Panc1 (cell line): ENCODE results near the gene COPZ2. TPM values are rescaled to one million over a fixed set of nuclear protein-coding genes. Genes with fewer than 3 reads are reported as not detected.
A peak's percentile ranks its signal among the peaks of the same experiment; 100 is the strongest.

Source experiments
- ATAC-seq: fragments of 200-7000 bp; cut with Tn5 transposase; 2 replicates; pipeline ENCODE4 v1.9.1; 2020; ENCODE audit warnings: mild to moderate bottlenecking, moderate library complexity
- BruUV-seq: library from RNA; stranded (reverse); fragments of 400-500 nt; replicated peaks from 2 replicates; lab custom pipeline; 2021; lab: Mats Ljungman, UMichigan
- CTCF ChIA-PET: fragments of 300-600 bp; sonication (Branson Sonifier 250); formaldehyde crosslinking; loops from one replicate; lab custom pipeline; 2022; ENCODE audit warnings: antibody characterized with exemption; lab: Charles Lee
- POLR2A ChIA-PET: fragments of 300-600 bp; sonication (Branson Sonifier 250); formaldehyde crosslinking; loops from one replicate; lab custom pipeline; 2022; ENCODE audit warnings: antibody characterized with exemption; lab: Charles Lee
- DNase-seq: peaks from one replicate; pipeline ENCODE4 v3.0.0-alpha.2; 2010; ENCODE audit warnings: low read depth, low spot score
- H3K27ac ChIP-seq: 2 replicates; pipeline ENCODE4 v1.5.1; 2011; ENCODE audit warnings: mild to moderate bottlenecking, low read length, inconsistent platforms
- H3K27me3 ChIP-seq: fragments of 200-500 bp; sonication (Bioruptor generic); 2 replicates; pipeline ENCODE4 v1.6.0; 2014; ENCODE audit warnings: low read length, inconsistent platforms; ENCODE audit not compliant: control insufficient read depth, insufficient read depth
- H3K36me3 ChIP-seq: fragments of 200-500 bp; sonication (Bioruptor generic); 2 replicates; pipeline ENCODE4 v1.5.1; 2014; ENCODE audit warnings: inconsistent platforms, mild to moderate bottlenecking, low read length, moderate library complexity; ENCODE audit not compliant: control insufficient read depth, insufficient read depth
- H3K4me1 ChIP-seq: 2 replicates; pipeline ENCODE4 v1.5.1; 2011; ENCODE audit warnings: inconsistent platforms, mild to moderate bottlenecking, low read length, moderate library complexity; ENCODE audit not compliant: control insufficient read depth, insufficient read depth
- H3K4me3 ChIP-seq, 2 experiments: 2 replicates each; pipeline ENCODE4 v1.5.1; 2011 to 2012; ENCODE audit warnings: low read depth in 2 of 2, low read length in 2 of 2, mild to moderate bottlenecking in 2 of 2, inconsistent platforms in 1 of 2, moderate library complexity in 1 of 2
- H3K9me3 ChIP-seq: fragments of 200-500 bp; sonication (Bioruptor generic); 2 replicates; pipeline ENCODE4 v1.5.1; 2014; ENCODE audit warnings: low read depth, mild to moderate bottlenecking, inconsistent platforms, low read length, moderate library complexity; ENCODE audit not compliant: control insufficient read depth, insufficient read depth
- CTCF ChIP-seq: fragments of 450-650 bp; IDR thresholded peaks from 2 replicates; pipeline ENCODE4 v1.5.1; 2017; ENCODE audit warnings: mild to moderate bottlenecking
- POLR2AphosphoS5 ChIP-seq: IDR thresholded peaks from 2 replicates; pipeline ENCODE4 v1.6.1; 2012; ENCODE audit warnings: mild to moderate bottlenecking, low read depth, low read length, moderate library complexity
- REST ChIP-seq, 2 experiments: IDR thresholded peaks; 2 replicates each; pipeline ENCODE4 v1.6.1; 2011 to 2012; ENCODE audit warnings: low read depth in 2 of 2, control low read depth in 1 of 2, low read length in 1 of 2, mild to moderate bottlenecking in 1 of 2, moderate library complexity in 1 of 2; ENCODE audit not compliant: insufficient read depth in 1 of 2
- SIN3A ChIP-seq: IDR thresholded peaks from 2 replicates; pipeline ENCODE4 v1.6.1; 2012; ENCODE audit warnings: low read depth, mild to moderate bottlenecking, low read length, moderate library complexity, borderline replicate concordance; ENCODE audit not compliant: insufficient read depth
- TCF7L2 ChIP-seq: IDR thresholded peaks from 2 replicates; pipeline ENCODE4 v1.6.1; 2011; ENCODE audit warnings: mild to moderate bottlenecking, low read depth, low read length, inconsistent platforms
- in situ Hi-C: cut with HindIII; loops from 2 replicates; pipeline ENCODE4 v1.10.0; 2016; ENCODE audit warnings: low sequenced_read_pairs, low pct_unique_long_range_greater_than_20kb
- intact Hi-C: fragments of 100-400 bp; cut with micrococcal nuclease; formaldehyde crosslinking; loops from one replicate; pipeline ENCODE4 v1.10.0; 2022; ENCODE audit not compliant: unreplicated experiment
- total RNA-seq: library from RNA; stranded (reverse); gene quantifications from one replicate; pipeline ENCODE4 v1.2.1, GENCODE V29; 2021; ENCODE audit not compliant: unreplicated experiment

Gene COPZ2
- total RNA-seq, 1 experiment from 2014 or later = 5.4 TPM

DNA sequence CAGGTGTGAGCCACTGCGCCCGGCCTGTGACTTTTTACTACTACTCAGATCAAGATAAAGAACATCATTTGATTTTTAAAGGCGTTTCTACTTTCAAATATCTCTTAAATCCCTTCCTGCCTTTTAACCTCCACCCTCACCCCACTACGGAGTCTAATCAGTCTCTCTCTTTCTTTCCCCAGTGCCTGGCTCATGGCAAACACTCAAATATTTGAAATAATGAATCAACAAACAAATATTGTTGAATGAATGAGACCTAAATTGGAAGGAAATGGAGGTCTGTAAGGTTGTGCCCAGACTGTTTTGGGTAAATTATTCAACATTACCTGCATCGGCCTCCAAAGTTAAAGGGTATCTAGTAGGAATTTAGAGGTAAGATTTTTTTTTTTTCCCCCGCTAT is 14.7 kb downstream of the COPZ2 start:
- POLR2A ChIA-PET = interaction anchor here (0.8 kb wide), 1 partner anchor 128 kb away, joined by 10 read pairs; no protein-coding TSS in a partner anchor

GRCh38 chr17:48021934-48022333 is 15.7 kb downstream of the COPZ2 start:
- in situ Hi-C loops (no loop called here), intact Hi-C loops (loop anchor here (10.0 kb wide), 1 partner anchor 593 kb away; the partner anchor contains the start of genes HOXB7 and HOXB8)

More for the DNA sequence above, 14.7 kb downstream of the COPZ2 start:
- no peak for TF ChIP-seq POLR2AphosphoS5
- TF ChIP-seq CTCF = no peak
- TF ChIP-seq REST (IDR thresholded peaks at IDR 0.05; ENCODE audit: insufficient read depth in 1 of 2, low read depth in 2 of 2, low read length in 1 of 2) = no peak
- no peak for TF ChIP-seq TCF7L2
- TF ChIP-seq SIN3A = no peak
- BruUV-seq = no TSS peak
- CTCF ChIA-PET = interaction anchor here (1.0 kb wide), 1 partner anchor 20 kb away, joined by 3 read pairs; no protein-coding TSS in a partner anchor
- Histone ChIP-seq H3K36me3 (no peaks in the 10 kb centered on the region), H3K9me3 (no peaks in the 10 kb centered on the region), H3K27me3 (no peaks in the 10 kb centered on the region), H3K27ac (peak overlapping the region; percentile 72), H3K4me1 (peaks cover 27% of the 10 kb centered on the region), H3K4me3 (peak overlapping the region; percentile 61 to 78; a peak in 3 of 4 replicates)
- DNase-seq (no peak), ATAC-seq (no peak)
- in situ Hi-C loops (no loop called here), intact Hi-C loops (loop anchor here (10.0 kb wide), 1 partner anchor 592 kb away; the partner anchor contains the start of genes HOXB7 and HOXB8)

More at GRCh38 chr17:48021934-48022333, 15.7 kb downstream of the COPZ2 start:
- H3K27ac ChIP-seq = no peak overlapping the region
- H3K27me3 ChIP-seq = no peaks in the 10 kb centered on the region
- DNase-seq = no peak
- ATAC-seq = no peak
- peaks cover 27% of the 10 kb centered on the region for H3K4me1 ChIP-seq
- TF ChIP-seq REST (IDR thresholded peaks at IDR 0.05; ENCODE audit: insufficient read depth in 1 of 2, low read depth in 2 of 2, low read length in 1 of 2) (no peak), POLR2AphosphoS5 (no peak), TCF7L2 (no peak), CTCF (no peak), SIN3A (no peak)
- no peaks in the 10 kb centered on the region for H3K36me3 ChIP-seq
- POLR2A ChIA-PET = interaction anchor here (0.7 kb wide), 1 partner anchor 126 kb away, joined by 4 read pairs; no protein-coding TSS in a partner anchor
- no TSS peak for BruUV-seq
- CTCF ChIA-PET = interaction anchor here (0.9 to 1.2 kb wide), 2 partner anchors 11 to 75 kb away, joined by 4 to 5 read pairs; no protein-coding TSS in a partner anchor
- H3K9me3 ChIP-seq = no peaks in the 10 kb centered on the region
- no peak overlapping the region for H3K4me3 ChIP-seq
